Sigmoid colon (tissue), 7 donors: ENCODE measurements around the gene MYADM. TPM values are rescaled to one million over a fixed set of nuclear protein-coding genes. Genes with fewer than 3 reads are reported as not detected.

Source experiments
- DNase-seq: peaks from one replicate; pipeline ENCODE4 v3.0.0-alpha.2; 2019
- H3K27ac ChIP-seq, 4 donors: fragments of 200-600 bp; sonication (generic); one replicate each; pipeline ENCODE4 v1.5.1; 2016 to 2019; ENCODE audit warnings: mild to moderate bottlenecking in 1 of 4
- H3K27me3 ChIP-seq, 3 donors: fragments of 200-600 bp; sonication (generic); one replicate each; pipeline ENCODE4 v1.5.1; 2019; ENCODE audit warnings: mild to moderate bottlenecking in 1 of 3
- H3K36me3 ChIP-seq, 4 donors: fragments of 200-600 bp; sonication (generic); one replicate each; pipeline ENCODE4 v1.5.1; 2016 to 2019
- H3K4me1 ChIP-seq, 4 donors: fragments of 200-600 bp; sonication (generic); one replicate each; pipeline ENCODE4 v1.5.1; 2017 to 2019
- H3K4me3 ChIP-seq, 4 donors: fragments of 200-600 bp; sonication (generic); one replicate each; pipeline ENCODE4 v1.5.1; 2017 to 2019; ENCODE audit warnings: mild to moderate bottlenecking in 2 of 4, moderate library complexity in 1 of 4
- H3K9me3 ChIP-seq, 4 donors: fragments of 200-600 bp in 3 of 4; sonication (generic) in 3 of 4; one replicate each; pipeline versions ENCODE4 v1.5.1 to v1.6.1; 2013 to 2019
- EP300 ChIP-seq, 4 donors: sonication (generic); formaldehyde crosslinking; IDR thresholded peaks; one replicate each; pipeline ENCODE4 v1.6.1; 2017; ENCODE audit warnings: antibody characterized with exemption in 4 of 4
- POLR2A ChIP-seq, 2 donors: fragments of 450-650 bp; IDR thresholded peaks; one replicate each; pipeline ENCODE4 v1.6.1; 2016; ENCODE audit warnings: antibody characterized with exemption in 2 of 2, mild to moderate bottlenecking in 2 of 2, moderate library complexity in 2 of 2
- POLR2AphosphoS5 ChIP-seq, 4 donors: sonication (generic); formaldehyde crosslinking; IDR thresholded peaks; one replicate each; pipeline ENCODE4 v1.6.1; 2017; ENCODE audit warnings: antibody characterized with exemption in 4 of 4
- WGBS, 2 donors: extraction: QIAGEN DNeasy Blood & Tissue Kit; methylation state at CpG; one replicate each; pipeline ENCODE4 v1.1.7; 2013; 5-methylcytosine and 5-hydroxymethylcytosine counted together
- intact Hi-C: fragments of 100-400 bp; cut with DNase I; formaldehyde crosslinking; loops from one replicate; pipeline ENCODE4 v1.15.1; 2023
- polyA plus RNA-seq, 3 donors: library from polyadenylated mRNA; stranded (reverse); fragments of 200-250 nt; gene quantifications; one replicate each; pipeline ENCODE4 v1.2.3, GENCODE V29; 2013
- total RNA-seq, 4 donors: library from RNA; depleted of rRNA; stranded (reverse); fragments of >200 nt; gene quantifications; one replicate each; pipeline ENCODE4 v1.1.0, GENCODE V29; 2016
- TF ChIP-seq, protein P1 (sequence below), 4 experiments: fragments of 450-650 bp in 3 of 4; fragments of 200-600 bp in 1 of 4; IDR thresholded peaks; one replicate each; pipeline ENCODE4 v1.5.1; 2016 to 2019; ENCODE audit warnings: antibody characterized with exemption in 4 of 4, mild to moderate bottlenecking in 3 of 4, moderate library complexity in 2 of 4
- donor health status: healthy with polysubstance abuse.
- donor health status: Bipolar disorder and iron deficiency.
- donor health status: healthy.

Gene MYADM
- total and polyA plus RNA-seq, 7 donors = 7.9 to 189 (median 65.5) TPM

- H3K27me3 ChIP-seq = peaks cover 1 to 24% (median 7%) of the 10 kb centered on the region in 3 donors
- H3K36me3 ChIP-seq = peaks cover 12 to 42% (median 27%) of the 10 kb centered on the region in 4 donors
- WGBS, 2 donors = 75 to 92% methylated on average over 6 of the region's 6 CpGs
- TF ChIP-seq, protein P1, sequence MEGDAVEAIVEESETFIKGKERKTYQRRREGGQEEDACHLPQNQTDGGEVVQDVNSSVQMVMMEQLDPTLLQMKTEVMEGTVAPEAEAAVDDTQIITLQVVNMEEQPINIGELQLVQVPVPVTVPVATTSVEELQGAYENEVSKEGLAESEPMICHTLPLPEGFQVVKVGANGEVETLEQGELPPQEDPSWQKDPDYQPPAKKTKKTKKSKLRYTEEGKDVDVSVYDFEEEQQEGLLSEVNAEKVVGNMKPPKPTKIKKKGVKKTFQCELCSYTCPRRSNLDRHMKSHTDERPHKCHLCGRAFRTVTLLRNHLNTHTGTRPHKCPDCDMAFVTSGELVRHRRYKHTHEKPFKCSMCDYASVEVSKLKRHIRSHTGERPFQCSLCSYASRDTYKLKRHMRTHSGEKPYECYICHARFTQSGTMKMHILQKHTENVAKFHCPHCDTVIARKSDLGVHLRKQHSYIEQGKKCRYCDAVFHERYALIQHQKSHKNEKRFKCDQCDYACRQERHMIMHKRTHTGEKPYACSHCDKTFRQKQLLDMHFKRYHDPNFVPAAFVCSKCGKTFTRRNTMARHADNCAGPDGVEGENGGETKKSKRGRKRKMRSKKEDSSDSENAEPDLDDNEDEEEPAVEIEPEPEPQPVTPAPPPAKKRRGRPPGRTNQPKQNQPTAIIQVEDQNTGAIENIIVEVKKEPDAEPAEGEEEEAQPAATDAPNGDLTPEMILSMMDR (IDR thresholded peaks at IDR 0.05) = no peak
- no peak for TF ChIP-seq EP300 (IDR thresholded peaks at IDR 0.05)
- TF ChIP-seq POLR2AphosphoS5 (IDR thresholded peaks at IDR 0.05) = no peak
- TF ChIP-seq POLR2A (IDR thresholded peaks at IDR 0.05) = no peak
- no peak for DNase-seq
- no peaks in the 10 kb centered on the region for H3K9me3 ChIP-seq
- intact Hi-C loops = no loop called here
- peaks cover 0 to 79% (median 71%) of the 10 kb centered on the region in 4 donors for H3K4me1 ChIP-seq
- no peak overlapping the region for H3K4me3 ChIP-seq
- peak overlapping the region in 2 of 4 donors; percentile 47 to 64 for H3K27ac ChIP-seq
Observed at GRCh38 chr19:53876651-53877224, 9.1 kb downstream of the MYADM start.

DNA sequence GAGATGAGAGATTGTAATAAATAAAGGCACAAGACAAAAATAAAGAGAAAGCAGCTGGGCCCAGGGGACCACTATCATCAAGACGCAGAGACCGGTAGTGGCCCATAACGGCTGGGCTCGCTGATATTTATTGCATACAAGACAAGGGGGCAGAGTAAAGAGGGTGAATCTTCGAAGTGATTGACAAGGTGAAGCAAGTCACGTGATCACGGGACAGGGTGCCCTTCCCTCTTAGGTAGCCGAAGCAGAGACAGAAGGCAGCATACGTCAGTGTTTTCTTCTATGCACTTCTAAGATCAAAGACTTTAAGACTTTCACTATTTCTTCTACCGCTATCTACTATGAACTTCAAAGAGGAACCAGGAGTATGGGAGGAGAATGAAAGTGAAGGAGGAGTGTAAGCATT, 9.7 kb downstream of the MYADM start:
- intact Hi-C loops = no loop called here

DNA sequence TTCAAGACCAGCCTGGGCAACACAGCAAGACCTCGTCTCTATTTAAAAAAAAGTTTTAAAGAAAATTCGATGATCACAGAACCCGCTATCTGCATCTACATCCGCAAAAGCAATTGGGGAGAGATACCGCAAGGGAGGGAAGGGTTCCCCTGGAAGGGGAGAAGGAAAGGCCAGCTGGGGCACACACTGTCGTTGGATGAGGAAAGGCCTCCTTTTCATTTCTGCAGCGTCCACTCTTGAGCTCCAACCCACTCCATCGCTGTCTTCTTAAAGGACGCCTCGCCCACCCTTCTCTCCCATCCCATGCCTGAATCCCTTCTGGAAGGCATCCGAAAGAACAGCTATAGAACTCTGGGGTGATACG, 11.1 kb downstream of the MYADM start:
- Histone ChIP-seq H3K27me3 (peaks cover 21 to 44% (median 27%) of the 10 kb centered on the region in 3 donors), H3K36me3 (peaks cover 8 to 23% (median 14%) of the 10 kb centered on the region in 4 donors), H3K4me3 (peak overlapping the region; percentile 23 to 47 (median 44)), H3K9me3 (no peaks in the 10 kb centered on the region), H3K4me1 (peaks cover 0 to 68% (median 60%) of the 10 kb centered on the region in 4 donors), H3K27ac (no peak overlapping the region)
- TF ChIP-seq POLR2AphosphoS5 (IDR thresholded peaks at IDR 0.05) = peak in 2 of 4 donors; percentile 27 to 41
- TF ChIP-seq POLR2A (IDR thresholded peaks at IDR 0.05) = no peak
- TF ChIP-seq EP300 (IDR thresholded peaks at IDR 0.05) = no peak
- WGBS, 2 donors = 36 to 46% methylated on average over 12 of the region's 12 CpGs
- intact Hi-C loops = no loop called here
- DNase-seq = no peak

More for the DNA sequence above, 9.7 kb downstream of the MYADM start:
- peaks cover 12 to 37% (median 26%) of the 10 kb centered on the region in 4 donors for H3K36me3 ChIP-seq
- no peak for TF ChIP-seq POLR2A (IDR thresholded peaks at IDR 0.05)
- peak in 2 of 4 donors; percentile 71 to 86 for TF ChIP-seq POLR2AphosphoS5 (IDR thresholded peaks at IDR 0.05)
- TF ChIP-seq, protein P1 (IDR thresholded peaks at IDR 0.05) = no peak
- H3K27ac ChIP-seq = peak overlapping the region in 2 of 4 donors; percentile 47 to 64
- H3K4me3 ChIP-seq = no peak overlapping the region
- H3K4me1 ChIP-seq = peaks cover 0 to 79% (median 71%) of the 10 kb centered on the region in 4 donors
- 60 to 69% methylated on average over 10 of the region's 10 CpGs for WGBS, 2 donors
- peaks cover 7 to 30% (median 13%) of the 10 kb centered on the region in 3 donors for H3K27me3 ChIP-seq
- H3K9me3 ChIP-seq = no peaks in the 10 kb centered on the region
- DNase-seq = no peak

DNA sequence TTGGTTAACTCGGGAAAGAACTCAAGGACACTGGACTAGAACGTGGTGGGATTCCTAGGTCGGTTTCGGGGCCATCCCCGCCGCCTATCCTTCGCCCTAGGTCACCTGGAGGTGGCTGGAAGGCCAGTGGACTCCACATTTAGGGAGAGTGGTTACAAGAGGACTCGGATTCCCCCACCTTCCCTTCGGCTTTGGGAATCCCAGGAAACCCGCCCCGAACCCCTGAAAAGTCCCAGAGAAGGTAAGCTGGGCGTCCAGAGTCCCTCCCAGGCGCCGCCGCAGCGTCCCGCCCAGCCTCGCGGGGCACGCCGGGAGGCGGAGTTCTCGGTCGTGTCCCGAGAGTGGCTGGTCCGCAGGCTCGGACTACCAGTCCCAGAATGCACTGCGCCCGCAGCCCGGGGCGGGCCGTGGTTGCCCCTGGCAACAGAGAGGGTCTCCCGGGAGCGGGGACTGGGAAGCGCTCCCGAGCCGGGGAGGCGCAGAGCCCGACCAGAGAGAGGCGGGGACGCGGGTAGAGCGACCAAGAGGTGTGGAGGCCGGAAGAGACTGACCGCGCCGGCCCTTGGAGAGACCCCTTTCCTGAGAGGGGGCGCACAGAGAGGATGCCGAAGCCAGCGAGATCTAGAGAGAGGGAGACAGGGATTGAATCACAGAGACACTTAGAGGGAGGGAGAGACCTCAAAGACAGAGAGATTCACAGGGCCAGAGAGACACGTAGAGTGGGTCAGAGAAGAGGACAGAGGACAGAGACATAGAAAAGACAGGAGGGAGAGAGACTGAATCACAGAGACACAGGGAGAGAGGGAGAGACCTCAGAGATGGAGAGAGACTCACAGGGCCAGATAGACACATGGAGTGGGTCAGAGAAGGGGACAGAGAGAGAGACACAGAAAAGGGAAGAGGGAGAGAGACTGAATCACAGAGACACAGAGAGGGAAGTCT, 11.7 kb downstream of the MYADM start:
- DNase-seq = peak; percentile 96
- Histone ChIP-seq H3K9me3 (no peaks in the 10 kb centered on the region), H3K36me3 (peaks cover 2 to 17% (median 7%) of the 10 kb centered on the region in 4 donors), H3K27me3 (peaks cover 26 to 50% (median 34%) of the 10 kb centered on the region in 3 donors), H3K4me1 (peaks cover 0 to 62% (median 53%) of the 10 kb centered on the region in 4 donors), H3K4me3 (peak overlapping the region; percentile 23 to 47 (median 44)), H3K27ac (no peak overlapping the region)
- TF ChIP-seq POLR2AphosphoS5 (IDR thresholded peaks at IDR 0.05) (peak in 2 of 4 donors; percentile 37 to 79), POLR2A (IDR thresholded peaks at IDR 0.05) (no peak)
- TF ChIP-seq, protein P1 (IDR thresholded peaks at IDR 0.05) = no peak
- intact Hi-C loops = loop anchor here (5.0 kb wide), 1 partner anchor 98 kb away; no protein-coding TSS in a partner anchor
- WGBS, 2 donors = 1% methylated on average over 51 of the region's 51 CpGs
